H1 (cell line): Measurements from ENCODE around the gene GLIPR2. TPM values are rescaled to one million over a fixed set of nuclear protein-coding genes. Genes with fewer than 3 reads are reported as not detected.

Experiments
- CTCF ChIA-PET: fragments of 300-600 bp; sonication (Branson Sonifier 250); formaldehyde crosslinking; loops from one replicate; lab custom pipeline; 2021; ENCODE audit not compliant: partially characterized antibody; lab: Charles Lee
- POLR2A ChIA-PET: fragments of 300-600 bp; sonication (Branson Sonifier 250); formaldehyde crosslinking; loops from one replicate; lab custom pipeline; 2021; ENCODE audit warnings: inconsistent platforms; ENCODE audit not compliant: partially characterized antibody; lab: Charles Lee
- DNase-seq, 2 experiments: peaks; one replicate each; pipeline versions ENCODE4 v3.0.0 to v3.0.0-alpha.2; 2010 to 2022; ENCODE audit warnings: low spot score in 2 of 2, low read depth in 1 of 2, mixed read lengths in 1 of 2
- FAIRE-seq: peaks from 2 replicates; lab custom pipeline; 2011; peaks lifted over from hg19 to GRCh38; lab: Jason Lieb, UNC
- H2AFZ ChIP-seq: 2 replicates; pipeline ENCODE4 v1.8.1; 2012; ENCODE audit warnings: low read length, inconsistent platforms
- H2AK5ac ChIP-seq: 2 replicates; pipeline ENCODE4 v1.6.1; 2013; ENCODE audit warnings: low read depth, low read length
- H2BK120ac ChIP-seq: replicated peaks from 2 replicates; pipeline ENCODE3; 2013; ENCODE audit warnings: low read depth, low read length, inconsistent platforms
- H2BK12ac ChIP-seq: 2 replicates; pipeline ENCODE4 v1.6.1; 2013; ENCODE audit warnings: low read depth, low read length
- H2BK15ac ChIP-seq: 2 replicates; pipeline ENCODE4 v1.6.1; 2013; ENCODE audit warnings: low read length
- H2BK20ac ChIP-seq: 2 replicates; pipeline ENCODE4 v1.6.1; 2013; ENCODE audit warnings: low read length
- H2BK5ac ChIP-seq: 2 replicates; pipeline ENCODE4 v1.6.1; 2013; ENCODE audit warnings: low read depth, low read length
- H3K14ac ChIP-seq: 2 replicates; pipeline ENCODE4 v1.6.1; 2013; ENCODE audit warnings: inconsistent platforms; ENCODE audit not compliant: insufficient read length
- H3K18ac ChIP-seq: 2 replicates; pipeline ENCODE4 v1.6.1; 2013; ENCODE audit warnings: low read length; ENCODE audit errors: extremely low read depth
- H3K23ac ChIP-seq: 2 replicates; pipeline ENCODE4 v1.6.1; 2013; ENCODE audit warnings: inconsistent platforms; ENCODE audit not compliant: insufficient read length
- H3K23me2 ChIP-seq: 2 replicates; pipeline ENCODE4 v1.6.1; 2013; ENCODE audit warnings: low read depth, low read length
- H3K27ac ChIP-seq: 2 replicates; pipeline ENCODE4 v1.6.1; 2011; ENCODE audit warnings: low read depth, low read length, inconsistent platforms
- H3K27me3 ChIP-seq, 4 experiments: replicated peaks in 1 of 4; 1 replicate in 1 of 4; 2 replicates in 3 of 4; pipeline versions ENCODE4 v1.6.1 to v1.8.1; 2011 to 2013; ENCODE audit warnings: low read length in 3 of 4, mild to moderate bottlenecking in 3 of 4, inconsistent platforms in 2 of 4, mixed read lengths in 2 of 4, moderate library complexity in 1 of 4; ENCODE audit not compliant: control insufficient read depth in 3 of 4, insufficient read depth in 3 of 4; ENCODE audit errors: extremely low read depth in 1 of 4
- H3K36me3 ChIP-seq, 4 experiments: 2 replicates each; pipeline versions ENCODE4 v1.6.1 to v1.8.1; 2011 to 2013; ENCODE audit warnings: mild to moderate bottlenecking in 4 of 4, low read length in 3 of 4, moderate library complexity in 2 of 4, control low read depth in 1 of 4, inconsistent platforms in 1 of 4; ENCODE audit not compliant: insufficient read depth in 4 of 4, control insufficient read depth in 2 of 4
- H3K4ac ChIP-seq: replicated peaks from 2 replicates; pipeline ENCODE3; 2013; ENCODE audit warnings: low read length, low read depth, mixed read lengths, inconsistent platforms; ENCODE audit not compliant: insufficient read length
- H3K4me1 ChIP-seq, 4 experiments: replicated peaks in 1 of 4; 1 replicate in 1 of 4; 2 replicates in 3 of 4; pipeline versions ENCODE4 v1.6.1 to v1.8.1; 2011 to 2013; ENCODE audit warnings: low read length in 3 of 4, inconsistent platforms in 2 of 4, mixed read lengths in 1 of 4; ENCODE audit not compliant: insufficient read depth in 4 of 4, control insufficient read depth in 3 of 4
- H3K4me2 ChIP-seq, 2 experiments: 2 replicates each; pipeline versions ENCODE4 v1.6.1 to v1.8.1; 2011 to 2013; ENCODE audit warnings: low read depth in 2 of 2, low read length in 2 of 2, control low read depth in 1 of 2, inconsistent platforms in 1 of 2, mild to moderate bottlenecking in 1 of 2; ENCODE audit not compliant: insufficient read depth in 1 of 2
- H3K4me3 ChIP-seq, 4 experiments: fragments of 200-600, 300-600 bp in 1 of 4; sonication (generic), shearing (Covaris generic), sonication (Bioruptor Twin) in 1 of 4; 2 replicates each; pipeline versions ENCODE4 v1.5.1 to v1.8.1; 2011 to 2016; ENCODE audit warnings: low read length in 4 of 4, low read depth in 3 of 4, control low read depth in 2 of 4, inconsistent platforms in 2 of 4, mild to moderate bottlenecking in 2 of 4, mixed read lengths in 1 of 4, moderate library complexity in 1 of 4; ENCODE audit not compliant: insufficient read depth in 2 of 4; ENCODE audit errors: extremely low read depth in 1 of 4
- H3K56ac ChIP-seq: replicated peaks from 2 replicates; pipeline ENCODE3; 2013; ENCODE audit warnings: low read depth, mild to moderate bottlenecking, mixed read lengths, low read length, inconsistent platforms; ENCODE audit not compliant: insufficient read length
- H3K79me1 ChIP-seq: 2 replicates; pipeline ENCODE4 v1.6.1; 2013; ENCODE audit warnings: low read depth, low read length, control low read depth
- H3K79me2 ChIP-seq, 2 experiments: 2 replicates each; pipeline versions ENCODE4 v1.6.1 to v1.8.1; 2012 to 2013; ENCODE audit warnings: low read length in 2 of 2, mild to moderate bottlenecking in 2 of 2, inconsistent platforms in 1 of 2; ENCODE audit not compliant: insufficient read depth in 2 of 2, control insufficient read depth in 1 of 2
- H3K9ac ChIP-seq, 4 experiments: replicated peaks in 1 of 4; 1 replicate in 1 of 4; 2 replicates in 3 of 4; pipeline versions ENCODE4 v1.6.1 to v1.8.1; 2011 to 2013; ENCODE audit warnings: low read depth in 3 of 4, low read length in 3 of 4, control low read depth in 2 of 4, mild to moderate bottlenecking in 2 of 4, moderate library complexity in 2 of 4, inconsistent platforms in 1 of 4; ENCODE audit errors: extremely low read depth in 1 of 4
- H3K9me3 ChIP-seq, 2 experiments: 2 replicates each; pipeline versions ENCODE4 v1.6.1 to v1.8.1; 2012 to 2013; ENCODE audit warnings: mild to moderate bottlenecking in 2 of 2, moderate library complexity in 2 of 2, control low read depth in 1 of 2, inconsistent platforms in 1 of 2, low read depth in 1 of 2, low read length in 1 of 2, mixed read lengths in 1 of 2; ENCODE audit not compliant: insufficient read depth in 2 of 2
- H4K20me1 ChIP-seq, 2 experiments: replicated peaks in 1 of 2; 2 replicates each; pipeline versions ENCODE3 to v1.8.1; 2011 to 2013; ENCODE audit warnings: inconsistent platforms in 2 of 2, low read length in 2 of 2, mild to moderate bottlenecking in 1 of 2; ENCODE audit not compliant: insufficient read depth in 2 of 2, control insufficient read depth in 1 of 2
- H4K5ac ChIP-seq: 2 replicates; pipeline ENCODE4 v1.6.1; 2013; ENCODE audit warnings: low read length, low read depth, mixed read lengths, inconsistent platforms; ENCODE audit not compliant: insufficient read length
- H4K8ac ChIP-seq: 2 replicates; pipeline ENCODE4 v1.8.0; 2013; ENCODE audit warnings: mild to moderate bottlenecking, moderate library complexity, low read length, inconsistent platforms; ENCODE audit not compliant: insufficient read depth; ENCODE audit errors: extremely low read depth
- H4K91ac ChIP-seq: replicated peaks from 2 replicates; pipeline ENCODE3; 2013; ENCODE audit warnings: low read length, mixed read lengths, inconsistent platforms; ENCODE audit not compliant: insufficient read length
- ASH2L ChIP-seq: fragments of 200-600, 300-600 bp; sonication (generic); IDR thresholded peaks from one replicate; pipeline ENCODE4 v1.7.1; 2017; ENCODE audit warnings: low read length
- CBX5 ChIP-seq: fragments of 300-800, 300-1000 bp; sonication (generic); IDR thresholded peaks from 2 replicates; pipeline ENCODE4 v1.7.1; 2016; ENCODE audit warnings: antibody characterized with exemption, low read length, low read depth
- CHD1 ChIP-seq: IDR thresholded peaks from 2 replicates; pipeline ENCODE4 v1.6.1; 2012; ENCODE audit warnings: low read depth, low read length, improper control_type of control experiment
- CREB1 ChIP-seq: IDR thresholded peaks from 2 replicates; pipeline ENCODE4 v1.6.1; 2012; ENCODE audit warnings: inconsistent platforms
- EP300 ChIP-seq, 2 experiments: IDR thresholded peaks; 1 replicate in 1 of 2; 2 replicates in 1 of 2; pipeline ENCODE4 v1.6.1; 2011 to 2012; ENCODE audit warnings: low read depth in 2 of 2, low read length in 2 of 2, mild to moderate bottlenecking in 2 of 2, borderline replicate concordance in 1 of 2, inconsistent platforms in 1 of 2, moderate library complexity in 1 of 2
- FOSL1 ChIP-seq: IDR thresholded peaks from 2 replicates; pipeline ENCODE4 v1.6.1; 2011; ENCODE audit warnings: mild to moderate bottlenecking, low read depth, low read length, moderate library complexity; ENCODE audit not compliant: insufficient read depth
- JUN ChIP-seq: IDR thresholded peaks from 2 replicates; pipeline ENCODE4 v1.6.1; 2011; ENCODE audit warnings: low read depth, mild to moderate bottlenecking, improper control_type of control experiment, low read length
- POLR2A ChIP-seq, 2 experiments: IDR thresholded peaks; 1 replicate in 1 of 2; 2 replicates in 1 of 2; pipeline ENCODE4 v1.6.1; 2011; ENCODE audit warnings: low read depth in 2 of 2, low read length in 2 of 2, mild to moderate bottlenecking in 2 of 2; ENCODE audit errors: control extremely low read depth in 1 of 2
- POLR2AphosphoS5 ChIP-seq: IDR thresholded peaks from 2 replicates; pipeline ENCODE4 v1.6.1; 2011; ENCODE audit warnings: low read depth, low read length
- SRF ChIP-seq: IDR thresholded peaks from 2 replicates; pipeline ENCODE4 v1.6.1; 2011; ENCODE audit warnings: mild to moderate bottlenecking, low read depth, low read length, moderate library complexity
- SUZ12 ChIP-seq: fragments of 200-600 bp; sonication (generic); IDR thresholded peaks from 2 replicates; pipeline ENCODE4 v1.6.1; 2012; ENCODE audit warnings: mild to moderate bottlenecking, inconsistent platforms, low read length, moderate library complexity, mixed read lengths
- WGBS, 2 experiments: shearing (Covaris generic) in 1 of 2; methylation state at CpG; one replicate each; pipeline versions ENCODE4 v1.1.6 to v1.1.7; 2013 to 2015; ENCODE audit warnings: low lambda C conversion rate in 2 of 2, mixed read lengths in 2 of 2, inconsistent platforms in 1 of 2, low coverage in 1 of 2, missing lambda C conversion rate in 1 of 2; ENCODE audit not compliant: insufficient replicate concordance in 2 of 2, insufficient coverage in 1 of 2, insufficient read length in 1 of 2; ENCODE audit errors: extremely low coverage in 1 of 2, missing lambda C conversion rate in 1 of 2; 5-methylcytosine and 5-hydroxymethylcytosine counted together
- polyA plus RNA-seq, 7 experiments: library from polyadenylated mRNA; depleted of rRNA in 3 of 7; stranded (reverse) in 5 of 7; unstranded in 2 of 7; fragments of >200 nt in 5 of 7; fragments of 200-250 nt in 2 of 7; gene quantifications; 1 replicate in 5 of 7; 2 replicates in 1 of 7; 4 replicates in 1 of 7; pipeline versions ENCODE4 v1.2.1 to v1.2.3, GENCODE V29; 2011 to 2013; ENCODE audit warnings: missing spikeins in 2 of 7, mixed read lengths in 2 of 7
- total RNA-seq: library from RNA; stranded (reverse); fragmentation: NEBNext Ultra II Directional; extraction: Animal tissue kit (Norgen Biotek cat#: 25700); gene quantifications from 2 replicates; pipeline ENCODE4 v1.2.1, GENCODE V29; 2021
- TF ChIP-seq, protein P1 (sequence below): IDR thresholded peaks from 2 replicates; pipeline ENCODE4 v1.6.1; 2012; ENCODE audit warnings: low read length, inconsistent platforms
- TF ChIP-seq, protein P2 (sequence below): IDR thresholded peaks from 2 replicates; pipeline ENCODE4 v1.6.1; 2011; ENCODE audit warnings: low read depth, mild to moderate bottlenecking, low read length; ENCODE audit not compliant: insufficient read depth

The GLIPR2 gene
- total and polyA plus RNA-seq, 2 of the 8 experiments (the other 6 are each of a cell fraction or from before 2014, with no cell fraction given) = 7.9 to 12.0 TPM

DNA sequence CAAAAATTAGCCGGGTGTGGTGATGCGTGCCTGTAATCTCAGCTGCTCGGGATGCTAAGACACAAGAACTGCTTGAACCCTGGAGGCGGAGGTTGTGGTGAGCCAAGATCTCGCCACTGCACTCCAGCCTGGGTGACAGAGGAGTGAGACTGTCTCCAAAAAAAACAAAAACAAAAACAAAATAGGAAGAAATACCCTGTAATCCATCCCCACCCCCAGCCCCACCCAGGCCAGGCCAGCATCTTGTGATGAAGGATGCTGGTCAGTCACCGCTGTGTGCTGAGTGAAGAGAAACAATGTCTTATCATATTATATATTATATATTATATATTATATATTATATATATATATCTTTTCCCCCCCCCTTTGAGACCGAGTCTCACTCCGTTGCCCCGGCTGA, 17.2 kb downstream of the GLIPR2 start:
- no peak overlapping the region for H2AFZ ChIP-seq
- DNase-seq (no peak), FAIRE-seq (no peak)
- no peak overlapping the region for H2BK5ac ChIP-seq
- CTCF ChIA-PET = interaction anchor here (1.1 to 2.9 kb wide), 2 partner anchors 10 to 12 kb away, joined by 4 to 8 read pairs; no protein-coding TSS in a partner anchor
- POLR2A ChIA-PET = no interaction called here
- H2BK120ac ChIP-seq = no peak overlapping the region
- H2BK12ac ChIP-seq = no peak overlapping the region
- H2BK20ac ChIP-seq = no peak overlapping the region
- peaks cover 0 to 4% (median 0%) of the 10 kb centered on the region in 4 experiments; a peak in 2 of 8 replicates for H3K36me3 ChIP-seq
- no peak overlapping the region for H3K18ac ChIP-seq
- H3K4ac ChIP-seq = no peak overlapping the region
- no peak overlapping the region for H3K4me2 ChIP-seq
- H3K9ac ChIP-seq = no peak overlapping the region
- no peak overlapping the region for H2AK5ac ChIP-seq
- H4K8ac ChIP-seq = no peak overlapping the region
- H3K4me1 ChIP-seq = peaks cover 0 to under 1% (median 0%) of the 10 kb centered on the region in 4 experiments; a peak in 1 of 7 replicates
- H4K5ac ChIP-seq = no peak overlapping the region
- WGBS, 2 experiments = 77% methylated on average over 9 of the region's 9 CpGs; no CpG with 5 or more reads in 1 of the 2 experiments
- no peaks in the 10 kb centered on the region for H3K23me2 ChIP-seq
- H3K56ac ChIP-seq = no peak overlapping the region
- H4K20me1 ChIP-seq = no peaks in the 10 kb centered on the region
- no peak overlapping the region for H3K4me3 ChIP-seq
- H3K23ac ChIP-seq = no peak overlapping the region
- no peak overlapping the region for H4K91ac ChIP-seq
- no peaks in the 10 kb centered on the region for H3K79me1 ChIP-seq
- H3K14ac ChIP-seq = no peak overlapping the region
- no peaks in the 10 kb centered on the region for H3K79me2 ChIP-seq
- H3K9me3 ChIP-seq = peaks cover 6 to 8% of the 10 kb centered on the region in 2 experiments
- H3K27ac ChIP-seq = no peak overlapping the region
- no peak overlapping the region for H2BK15ac ChIP-seq
- no peaks in the 10 kb centered on the region for H3K27me3 ChIP-seq
- TF ChIP-seq CREB1 (no peak), JUN (no peak), CHD1 (no peak), POLR2AphosphoS5 (no peak), SRF (no peak), CBX5 (no peak), POLR2A (IDR thresholded peaks at IDR 0.05; ENCODE audit: control extremely low read depth in 1 of 2, low read depth in 2 of 2, low read length in 2 of 2) (no peak), ASH2L (no peak), EP300 (IDR thresholded peaks at IDR 0.05; ENCODE audit: borderline replicate concordance in 1 of 2, low read depth in 2 of 2, low read length in 2 of 2) (no peak), SUZ12 (no peak), FOSL1 (no peak)
- TF ChIP-seq, protein P1, sequence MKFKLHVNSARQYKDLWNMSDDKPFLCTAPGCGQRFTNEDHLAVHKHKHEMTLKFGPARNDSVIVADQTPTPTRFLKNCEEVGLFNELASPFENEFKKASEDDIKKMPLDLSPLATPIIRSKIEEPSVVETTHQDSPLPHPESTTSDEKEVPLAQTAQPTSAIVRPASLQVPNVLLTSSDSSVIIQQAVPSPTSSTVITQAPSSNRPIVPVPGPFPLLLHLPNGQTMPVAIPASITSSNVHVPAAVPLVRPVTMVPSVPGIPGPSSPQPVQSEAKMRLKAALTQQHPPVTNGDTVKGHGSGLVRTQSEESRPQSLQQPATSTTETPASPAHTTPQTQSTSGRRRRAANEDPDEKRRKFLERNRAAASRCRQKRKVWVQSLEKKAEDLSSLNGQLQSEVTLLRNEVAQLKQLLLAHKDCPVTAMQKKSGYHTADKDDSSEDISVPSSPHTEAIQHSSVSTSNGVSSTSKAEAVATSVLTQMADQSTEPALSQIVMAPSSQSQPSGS = no peak
- TF ChIP-seq, protein P2, sequence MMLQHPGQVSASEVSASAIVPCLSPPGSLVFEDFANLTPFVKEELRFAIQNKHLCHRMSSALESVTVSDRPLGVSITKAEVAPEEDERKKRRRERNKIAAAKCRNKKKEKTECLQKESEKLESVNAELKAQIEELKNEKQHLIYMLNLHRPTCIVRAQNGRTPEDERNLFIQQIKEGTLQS = no peak
